SK-N-SH treated with all-trans-retinoic acid at 6 μM for 48 hours (cell line): Measurements from ENCODE around the gene LTBR.

Experiments
- BACH2 ChIP-seq: fragments of 250-450 bp; sonication (Bioruptor Pico); IDR thresholded peaks from 2 replicates; pipeline ENCODE4 v1.9.0; 2021; ENCODE audit warnings: mild to moderate bottlenecking, borderline replicate concordance
- CREB5 ChIP-seq: fragments of 250-450 bp; sonication (Bioruptor Pico); IDR thresholded peaks from 2 replicates; pipeline ENCODE4 v1.5.1; 2020; ENCODE audit warnings: low read depth, mild to moderate bottlenecking, moderate library complexity
- CSDC2 ChIP-seq: fragments of 250-450 bp; sonication (Bioruptor Pico); IDR thresholded peaks from 2 replicates; pipeline ENCODE4 v1.5.0; 2020; ENCODE audit warnings: mild to moderate bottlenecking, moderate library complexity
- ESRRG ChIP-seq: fragments of 250-450 bp; sonication (Bioruptor Pico); IDR thresholded peaks from 2 replicates; pipeline ENCODE4 v1.6.1; 2021; ENCODE audit warnings: mild to moderate bottlenecking
- PATZ1 ChIP-seq: fragments of 250-450 bp; sonication (Bioruptor Pico); IDR thresholded peaks from 2 replicates; pipeline ENCODE4 v1.8.0; 2020; ENCODE audit warnings: mild to moderate bottlenecking, moderate library complexity, borderline replicate concordance
- TCF4 ChIP-seq: fragments of 250-450 bp; sonication (Bioruptor Pico); IDR thresholded peaks from 2 replicates; pipeline ENCODE4 v1.8.0; 2021; ENCODE audit warnings: mild to moderate bottlenecking, moderate library complexity, borderline replicate concordance
- TSHZ2 ChIP-seq: fragments of 250-450 bp; sonication (Bioruptor Pico); IDR thresholded peaks from 2 replicates; pipeline ENCODE4 v1.5.0; 2020; ENCODE audit warnings: mild to moderate bottlenecking, moderate library complexity
- ZFP30 ChIP-seq: fragments of 450-650 bp; formaldehyde crosslinking; IDR thresholded peaks from 2 replicates; pipeline ENCODE4 v1.5.0; 2022; ENCODE audit warnings: mild to moderate bottlenecking, moderate library complexity
- ZNF70 ChIP-seq: fragments of 450-650 bp; formaldehyde crosslinking; IDR thresholded peaks from 2 replicates; pipeline ENCODE4 v1.5.0; 2020; ENCODE audit warnings: mild to moderate bottlenecking, moderate library complexity
- TF ChIP-seq, protein P1 (sequence below): fragments of 250-450 bp; sonication (Bioruptor Pico); IDR thresholded peaks from 2 replicates; pipeline ENCODE4 v1.8.0; 2021; ENCODE audit warnings: low read depth, mild to moderate bottlenecking, moderate library complexity, borderline replicate concordance
- TF ChIP-seq, protein P2 (sequence below): fragments of 250-450 bp; sonication (Bioruptor Pico); IDR thresholded peaks from 2 replicates; pipeline ENCODE4 v1.5.1; 2021; ENCODE audit warnings: mild to moderate bottlenecking, moderate library complexity

GRCh38 chr12:6342140-6342889 lies 41.6 kb upstream of the LTBR start:
- TF ChIP-seq TCF4 (CRISPR knock-in tag) (no peak), PATZ1 (no peak), ZNF70 (CRISPR knock-in tag) (no peak), ESRRG (CRISPR knock-in tag) (no peak), ZFP30 (CRISPR knock-in tag) (no peak), CSDC2 (CRISPR knock-in tag) (no peak), CREB5 (CRISPR knock-in tag) (no peak), TSHZ2 (no peak), BACH2 (CRISPR knock-in tag) (no peak)
- TF ChIP-seq, protein P1, sequence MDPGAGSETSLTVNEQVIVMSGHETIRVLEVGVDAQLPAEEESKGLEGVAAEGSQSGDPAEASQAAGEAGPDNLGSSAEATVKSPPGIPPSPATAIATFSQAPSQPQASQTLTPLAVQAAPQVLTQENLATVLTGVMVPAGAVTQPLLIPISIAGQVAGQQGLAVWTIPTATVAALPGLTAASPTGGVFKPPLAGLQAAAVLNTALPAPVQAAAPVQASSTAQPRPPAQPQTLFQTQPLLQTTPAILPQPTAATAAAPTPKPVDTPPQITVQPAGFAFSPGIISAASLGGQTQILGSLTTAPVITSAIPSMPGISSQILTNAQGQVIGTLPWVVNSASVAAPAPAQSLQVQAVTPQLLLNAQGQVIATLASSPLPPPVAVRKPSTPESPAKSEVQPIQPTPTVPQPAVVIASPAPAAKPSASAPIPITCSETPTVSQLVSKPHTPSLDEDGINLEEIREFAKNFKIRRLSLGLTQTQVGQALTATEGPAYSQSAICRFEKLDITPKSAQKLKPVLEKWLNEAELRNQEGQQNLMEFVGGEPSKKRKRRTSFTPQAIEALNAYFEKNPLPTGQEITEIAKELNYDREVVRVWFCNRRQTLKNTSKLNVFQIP (CRISPR knock-in tag) = no peak
- TF ChIP-seq, protein P2, sequence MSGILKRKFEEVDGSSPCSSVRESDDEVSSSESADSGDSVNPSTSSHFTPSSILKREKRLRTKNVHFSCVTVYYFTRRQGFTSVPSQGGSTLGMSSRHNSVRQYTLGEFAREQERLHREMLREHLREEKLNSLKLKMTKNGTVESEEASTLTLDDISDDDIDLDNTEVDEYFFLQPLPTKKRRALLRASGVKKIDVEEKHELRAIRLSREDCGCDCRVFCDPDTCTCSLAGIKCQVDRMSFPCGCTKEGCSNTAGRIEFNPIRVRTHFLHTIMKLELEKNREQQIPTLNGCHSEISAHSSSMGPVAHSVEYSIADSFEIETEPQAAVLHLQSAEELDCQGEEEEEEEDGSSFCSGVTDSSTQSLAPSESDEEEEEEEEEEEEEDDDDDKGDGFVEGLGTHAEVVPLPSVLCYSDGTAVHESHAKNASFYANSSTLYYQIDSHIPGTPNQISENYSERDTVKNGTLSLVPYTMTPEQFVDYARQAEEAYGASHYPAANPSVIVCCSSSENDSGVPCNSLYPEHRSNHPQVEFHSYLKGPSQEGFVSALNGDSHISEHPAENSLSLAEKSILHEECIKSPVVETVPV (CRISPR knock-in tag) = no peak
